HG03571 (cell line): ENCODE results near the gene CARS1.

ENCODE experiments used
- ATAC-seq: cut with Tn5 transposase; IDR thresholded peaks from one replicate; pipeline ENCODE4 v1.9.1; 2021; ENCODE audit not compliant: unreplicated experiment

Gene CARS1

GRCh38 chr11:2994336-2994730 lies 62.9 kb downstream of the CARS1 start:
- no peak for ATAC-seq

- ATAC-seq = no peak
These were observed 64.3 kb downstream of the CARS1 start for GRCh38 chr11:2992997-2993325.

GRCh38 chr11:2992234-2992996 lies 64.8 kb downstream of the CARS1 start, which contains the start of gene NAP1L4:
NAP1L4 (minus strand) TSS chr11:2992329; CDS start chr11:2979220, 13,109 bp downstream.
- ATAC-seq = peak; percentile 74

- peak; percentile 34 for ATAC-seq
These were observed 65.6 kb downstream of the CARS1 start for GRCh38 chr11:2991452-2992233.

- no peak for ATAC-seq
These were observed 66.4 kb downstream of the CARS1 start for GRCh38 chr11:2990617-2991451.

GRCh38 chr11:2989551-2989950 lies 67.7 kb downstream of the CARS1 start:
- no peak for ATAC-seq

GRCh38 chr11:2989006-2989405 lies 68.2 kb downstream of the CARS1 start:
- ATAC-seq = no peak

GRCh38 chr11:2987881-2988861 lies 69.1 kb downstream of the CARS1 start:
- no peak for ATAC-seq

GRCh38 chr11:2983908-2984307 lies 73.3 kb downstream of the CARS1 start:
- no peak for ATAC-seq

GRCh38 chr11:2982214-2982613 lies 75.0 kb downstream of the CARS1 start:
- no peak for ATAC-seq

- no peak for ATAC-seq
These were observed 76.1 kb downstream of the CARS1 start for GRCh38 chr11:2981130-2981529.

- ATAC-seq = no peak
These were observed 76.9 kb downstream of the CARS1 start for GRCh38 chr11:2980168-2980840.

GRCh38 chr11:2977113-2977512 lies 80.1 kb downstream of the CARS1 start:
- no peak for ATAC-seq

GRCh38 chr11:2976294-2977063 lies 80.7 kb downstream of the CARS1 start:
- ATAC-seq = no peak

- ATAC-seq = no peak
These were observed 81.6 kb downstream of the CARS1 start for GRCh38 chr11:2975594-2975993.

GRCh38 chr11:2974272-2974671 lies 83.0 kb downstream of the CARS1 start:
- ATAC-seq = no peak

- ATAC-seq = no peak
These were observed 88.8 kb downstream of the CARS1 start for GRCh38 chr11:2968341-2968900.

- ATAC-seq = no peak
These were observed 92.4 kb downstream of the CARS1 start for GRCh38 chr11:2964782-2965181.

GRCh38 chr11:2963761-2964160 lies 93.5 kb downstream of the CARS1 start:
- ATAC-seq = no peak
